Activated T-helper 17 cell treated with anti-CD3 and anti-CD28 coated beads, Interleukin-2, amount 50 U/mL, for 72 hours (primary cell): ENCODE results near the gene ARSB. TPM values are rescaled to one million over a fixed set of nuclear protein-coding genes. Genes with fewer than 3 reads are reported as not detected.
"Not testable (repeated sequence)": the region's sequence is repeated elsewhere in the genome, so short reads cannot be mapped to it uniquely, and the experiment has no call there.

Experiments used
- ATAC-seq: fragments of 150-1000 bp; cut with Tn5 transposase; replicated peaks from 2 replicates; pipeline ENCODE4 v1.10.0; 2021; ENCODE audit warnings: mild to moderate bottlenecking, moderate library complexity
- H3K27ac Mint-ChIP-seq: one replicate; pipeline ENCODE4 v1.8.0; 2022; ENCODE audit warnings: mixed read lengths
- H3K27me3 Mint-ChIP-seq: one replicate; pipeline ENCODE4 v1.8.0; 2022; ENCODE audit warnings: mixed read lengths
- H3K36me3 Mint-ChIP-seq: one replicate; pipeline ENCODE4 v1.8.0; 2022; ENCODE audit warnings: low read depth, mild to moderate bottlenecking, mixed read lengths
- H3K4me1 Mint-ChIP-seq: one replicate; pipeline ENCODE4 v1.8.0; 2022; ENCODE audit warnings: mixed read lengths
- H3K4me3 Mint-ChIP-seq: one replicate; pipeline ENCODE4 v1.8.0; 2022; ENCODE audit warnings: mild to moderate bottlenecking, mixed read lengths
- H3K9me3 Mint-ChIP-seq: one replicate; pipeline ENCODE4 v1.8.0; 2022; ENCODE audit warnings: mixed read lengths
- total RNA-seq, 2 donors: library from RNA; stranded (reverse); gene quantifications; one replicate each; pipeline ENCODE4 v1.2.3, GENCODE V29; 2022

The ARSB gene
- total RNA-seq, 2 donors from 2014 or later = 6.2 to 21.9 TPM

- no peaks in the 10 kb centered on the region for H3K4me1 Mint-ChIP-seq
- H3K27ac Mint-ChIP-seq = no peak overlapping the region
- ATAC-seq = no peak
- no peaks in the 10 kb centered on the region for H3K36me3 Mint-ChIP-seq
- H3K9me3 Mint-ChIP-seq = no peaks in the 10 kb centered on the region
- no peaks in the 10 kb centered on the region for H3K27me3 Mint-ChIP-seq
- H3K4me3 Mint-ChIP-seq = no peak overlapping the region
Measured at GRCh38 chr5:78735834-78736463, 249.2 kb downstream of the ARSB start.

DNA sequence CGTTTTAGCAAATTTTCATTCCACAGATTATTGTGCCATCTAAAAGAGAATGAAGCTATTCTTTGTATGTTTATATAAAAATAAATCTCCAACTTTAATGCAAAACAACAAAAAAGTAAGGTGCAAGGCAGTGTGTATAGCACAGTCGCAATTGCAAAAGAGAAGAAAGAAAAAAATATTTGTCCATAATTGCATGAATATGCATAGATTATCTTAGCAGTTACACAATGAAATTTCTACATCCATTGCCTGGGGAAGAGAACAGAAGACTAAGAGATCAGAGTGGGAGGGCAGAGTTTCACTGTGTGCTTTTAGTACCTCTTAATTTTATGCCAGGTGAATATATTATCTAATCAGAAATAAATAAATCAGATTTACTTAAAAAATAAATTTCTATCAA lies 250.2 kb downstream of the ARSB start:
- H3K4me3 Mint-ChIP-seq = no peak overlapping the region
- ATAC-seq = no peak
- peaks cover 3% of the 10 kb centered on the region for H3K9me3 Mint-ChIP-seq
- H3K27me3 Mint-ChIP-seq = no peaks in the 10 kb centered on the region
- H3K4me1 Mint-ChIP-seq = no peaks in the 10 kb centered on the region
- no peaks in the 10 kb centered on the region for H3K36me3 Mint-ChIP-seq
- no peak overlapping the region for H3K27ac Mint-ChIP-seq

DNA sequence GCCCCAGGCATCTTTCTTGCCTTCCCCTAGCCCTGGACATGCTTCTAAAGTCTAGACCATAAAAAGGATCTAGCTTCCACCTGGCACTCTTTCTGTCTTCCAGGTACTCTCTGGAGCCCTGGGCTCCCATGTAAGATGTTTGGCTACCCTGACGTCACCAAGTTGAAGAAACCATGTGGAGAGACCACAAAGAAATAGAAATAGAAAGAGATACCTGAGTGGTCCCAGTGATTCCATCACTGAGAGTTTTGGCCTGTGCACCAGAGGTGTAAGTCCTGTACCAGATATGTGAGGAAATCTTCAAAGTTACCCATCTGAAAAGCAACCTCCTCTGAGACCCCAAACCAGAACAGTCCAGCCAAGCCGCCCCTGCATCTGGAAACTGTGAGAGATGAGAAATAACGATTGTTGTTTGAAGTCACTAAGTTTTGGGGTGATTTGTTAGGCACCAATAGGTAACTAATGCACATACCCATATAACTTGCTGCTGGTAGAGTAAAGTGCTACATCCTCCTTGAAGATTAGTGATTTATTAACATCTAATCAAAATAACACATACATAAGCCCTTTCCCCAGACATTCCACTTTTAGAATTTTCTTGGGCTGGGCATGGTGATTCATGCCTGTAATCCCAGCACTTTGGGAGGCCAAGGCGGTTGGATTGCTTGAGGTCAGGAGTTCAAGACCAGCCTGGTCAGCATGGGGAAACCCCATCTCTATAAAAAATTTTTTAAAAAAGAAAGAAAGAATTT lies 250.8 kb downstream of the ARSB start:
- Mint-ChIP-seq H3K36me3 (no peaks in the 10 kb centered on the region), H3K27me3 (no peaks in the 10 kb centered on the region), H3K4me1 (no peaks in the 10 kb centered on the region), H3K4me3 (no peak overlapping the region), H3K27ac (no peak overlapping the region), H3K9me3 (peaks cover 3% of the 10 kb centered on the region)
- ATAC-seq = no peak

DNA sequence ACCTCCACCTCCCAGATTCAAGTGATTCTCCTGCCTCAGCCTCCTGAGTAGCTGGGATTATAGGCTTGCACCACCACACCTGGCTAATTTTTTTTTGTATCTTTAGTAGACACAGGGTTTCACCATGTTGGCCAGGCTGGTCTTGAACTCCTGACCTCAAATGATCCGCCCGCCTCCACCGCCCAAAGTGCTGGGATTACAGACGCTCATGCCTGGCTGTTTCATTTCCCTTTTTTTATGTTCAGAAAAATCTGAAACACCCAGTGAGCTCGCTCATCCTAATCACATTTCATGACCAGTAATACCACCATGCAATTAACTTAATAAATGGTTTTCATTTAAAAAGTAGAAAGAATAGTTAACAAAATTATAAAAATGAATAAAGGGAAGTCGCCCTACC lies 252.4 kb downstream of the ARSB start:
- H3K4me3 Mint-ChIP-seq, H3K36me3 Mint-ChIP-seq, ATAC-seq, H3K9me3 Mint-ChIP-seq, H3K27me3 Mint-ChIP-seq, H3K27ac Mint-ChIP-seq, H3K4me1 Mint-ChIP-seq: not testable (repeated sequence)

DNA sequence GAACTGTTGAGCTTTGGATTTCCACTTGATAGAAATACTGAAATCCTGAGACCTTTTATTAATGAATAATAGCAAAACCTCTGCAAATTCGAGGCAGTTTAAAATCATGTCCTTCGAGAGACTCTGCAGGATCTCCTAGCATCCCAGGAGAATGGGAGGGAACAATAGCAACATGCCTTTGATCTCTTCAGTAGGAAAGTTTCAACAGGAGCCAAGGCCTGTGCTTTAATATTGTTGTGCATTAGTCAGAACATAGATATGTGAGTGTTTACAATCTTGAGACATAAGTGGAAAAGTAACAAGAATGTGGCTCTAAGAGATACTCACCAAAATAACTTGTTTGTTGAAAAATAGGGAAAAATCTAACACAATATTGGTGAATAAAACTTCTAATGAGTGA lies 253.2 kb downstream of the ARSB start:
- H3K36me3 Mint-ChIP-seq = no peaks in the 10 kb centered on the region
- H3K27ac Mint-ChIP-seq = no peak overlapping the region

GRCh38 chr5:78730300-78731094 lies 254.6 kb downstream of the ARSB start:
- Mint-ChIP-seq H3K27me3 (no peaks in the 10 kb centered on the region), H3K27ac (no peak overlapping the region), H3K9me3 (peaks cover 3% of the 10 kb centered on the region), H3K4me1 (no peaks in the 10 kb centered on the region), H3K36me3 (no peaks in the 10 kb centered on the region), H3K4me3 (no peak overlapping the region)
- ATAC-seq = no peak

More for the DNA sequence above, 253.2 kb downstream of the ARSB start:
- Mint-ChIP-seq H3K4me1 (no peaks in the 10 kb centered on the region), H3K9me3 (peaks cover 3% of the 10 kb centered on the region), H3K4me3 (no peak overlapping the region), H3K27me3 (no peaks in the 10 kb centered on the region)
- ATAC-seq = no peak

GRCh38 chr5:78727786-78728761 lies 257.0 kb downstream of the ARSB start:
- Mint-ChIP-seq H3K9me3 (peaks cover 3% of the 10 kb centered on the region), H3K4me3 (no peak overlapping the region), H3K4me1 (no peaks in the 10 kb centered on the region), H3K36me3 (no peaks in the 10 kb centered on the region), H3K27me3 (no peaks in the 10 kb centered on the region), H3K27ac (no peak overlapping the region)
- ATAC-seq = no peak

Other genes with a start within 250 kb of the ARSB start
- 1 to 10 TPM in 1 of 2 donors, under 1 TPM in 1; 0.42 to 1.9 TPM for gene DMGDH, start 84.4 kb upstream of the ARSB start, total RNA-seq
- gene BHMT2, start 84.5 kb upstream of the ARSB start, total RNA-seq = not detected
- gene BHMT, start 126.5 kb upstream of the ARSB start, total RNA-seq = not detected